ENCODE data around the gene PRDM7. TPM values are rescaled to one million over a fixed set of nuclear protein-coding genes. Genes with fewer than 3 reads are reported as not detected.
A peak's percentile ranks its signal among the peaks of the same experiment; 100 is the strongest.

The PRDM7 gene
- total RNA-seq, 1 donor, result not detected

GRCh38 chr16:90077757-90078578 lies 837 bp upstream of the PRDM7 start:
- Histone ChIP-seq H3K79me2 (ENCODE audit: insufficient read depth, low read length) (no peaks in the 10 kb centered on the region), H3K27ac (ENCODE audit: low read depth, low read length) (no peak overlapping the region), H3K4me3 (ENCODE audit: insufficient read depth, low read length) (peak overlapping the region; percentile 67), H2AFZ (ENCODE audit: low read length) (peak overlapping the region; percentile 65), H3K27me3 (ENCODE audit: insufficient read depth, low read length) (peaks cover 10% of the 10 kb centered on the region), H4K20me1 (ENCODE audit: insufficient read depth, low read length) (no peaks in the 10 kb centered on the region), H3K4me1 (ENCODE audit: insufficient read depth, low read length) (no peaks in the 10 kb centered on the region), H3K9me3 (ENCODE audit: low read depth, low read length) (no peaks in the 10 kb centered on the region), H3K4me2 (ENCODE audit: insufficient read depth, low read length) (peak overlapping the region; percentile 80), H3K36me3 (ENCODE audit: insufficient read depth, low read length) (no peaks in the 10 kb centered on the region)
- no peak for DNase-seq (ENCODE audit: insufficient read length, low spot score, missing footprints)
- no peak for TF ChIP-seq CTCF (IDR thresholded peaks at IDR 0.05; ENCODE audit: extremely low read depth, low read depth, low read length)

GRCh38 chr16:90072442-90073105 lies 4.6 kb downstream of the PRDM7 start:
- Histone ChIP-seq H4K20me1 (ENCODE audit: insufficient read depth, low read length) (no peaks in the 10 kb centered on the region), H3K27me3 (ENCODE audit: insufficient read depth, low read length) (peaks cover 10% of the 10 kb centered on the region), H2AFZ (ENCODE audit: low read length) (no peak overlapping the region), H3K9me3 (ENCODE audit: low read depth, low read length) (peaks cover 3% of the 10 kb centered on the region), H3K79me2 (ENCODE audit: insufficient read depth, low read length) (no peaks in the 10 kb centered on the region), H3K4me1 (ENCODE audit: insufficient read depth, low read length) (no peaks in the 10 kb centered on the region), H3K36me3 (ENCODE audit: insufficient read depth, low read length) (no peaks in the 10 kb centered on the region), H3K4me3 (ENCODE audit: insufficient read depth, low read length) (no peak overlapping the region), H3K4me2 (ENCODE audit: insufficient read depth, low read length) (no peak overlapping the region), H3K27ac (ENCODE audit: low read depth, low read length) (no peak overlapping the region)
- DNase-seq (ENCODE audit: insufficient read length, low spot score, missing footprints), result no peak
- no peak for TF ChIP-seq CTCF (IDR thresholded peaks at IDR 0.05; ENCODE audit: extremely low read depth, low read depth, low read length)

DNA sequence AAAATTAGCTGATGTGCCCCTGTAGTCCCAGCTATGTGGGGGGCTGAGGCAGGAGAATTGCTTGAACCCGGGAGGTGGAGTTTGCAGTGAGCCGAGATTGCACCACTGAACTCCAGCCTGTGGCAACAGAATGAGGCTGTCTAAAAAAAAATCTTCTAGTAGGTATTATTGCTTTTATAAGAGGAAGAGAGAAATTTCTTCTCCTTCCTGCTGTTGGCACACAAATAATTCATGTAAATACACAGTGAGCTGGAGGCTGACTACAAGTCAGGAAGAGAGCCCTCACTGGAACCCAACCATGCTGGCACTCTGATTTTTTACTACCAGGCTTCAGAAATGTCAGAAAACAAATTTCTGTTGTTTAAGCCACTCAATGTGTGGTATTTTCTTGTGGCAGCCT lies 6.7 kb downstream of the PRDM7 start:
- H3K4me3 ChIP-seq (ENCODE audit: insufficient read depth, low read length), result no peak overlapping the region
- no peak for TF ChIP-seq CTCF (IDR thresholded peaks at IDR 0.05; ENCODE audit: extremely low read depth, low read depth, low read length)
- H4K20me1 ChIP-seq (ENCODE audit: insufficient read depth, low read length), result no peaks in the 10 kb centered on the region
- no peak overlapping the region for H3K27ac ChIP-seq (ENCODE audit: low read depth, low read length)
- no peaks in the 10 kb centered on the region for H3K36me3 ChIP-seq (ENCODE audit: insufficient read depth, low read length)
- H3K79me2 ChIP-seq (ENCODE audit: insufficient read depth, low read length), result no peaks in the 10 kb centered on the region
- peaks cover 3% of the 10 kb centered on the region for H3K9me3 ChIP-seq (ENCODE audit: low read depth, low read length)
- no peak overlapping the region for H3K4me2 ChIP-seq (ENCODE audit: insufficient read depth, low read length)
- H3K4me1 ChIP-seq (ENCODE audit: insufficient read depth, low read length), result no peaks in the 10 kb centered on the region
- peaks cover 8% of the 10 kb centered on the region for H3K27me3 ChIP-seq (ENCODE audit: insufficient read depth, low read length)
- no peak overlapping the region for H2AFZ ChIP-seq (ENCODE audit: low read length)
- no peak for DNase-seq (ENCODE audit: insufficient read length, low spot score, missing footprints)

- H3K27ac ChIP-seq (ENCODE audit: low read depth, low read length), result no peak overlapping the region
- no peaks in the 10 kb centered on the region for H3K79me2 ChIP-seq (ENCODE audit: insufficient read depth, low read length)
- H2AFZ ChIP-seq (ENCODE audit: low read length), result no peak overlapping the region
- no peaks in the 10 kb centered on the region for H3K36me3 ChIP-seq (ENCODE audit: insufficient read depth, low read length)
- no peaks in the 10 kb centered on the region for H4K20me1 ChIP-seq (ENCODE audit: insufficient read depth, low read length)
- no peak for DNase-seq (ENCODE audit: insufficient read length, low spot score, missing footprints)
- peaks cover 12% of the 10 kb centered on the region for H3K4me1 ChIP-seq (ENCODE audit: insufficient read depth, low read length)
- H3K9me3 ChIP-seq (ENCODE audit: low read depth, low read length), result no peaks in the 10 kb centered on the region
- no peak for TF ChIP-seq CTCF (IDR thresholded peaks at IDR 0.05; ENCODE audit: extremely low read depth, low read depth, low read length)
- H3K4me2 ChIP-seq (ENCODE audit: insufficient read depth, low read length), result no peak overlapping the region
- no peak overlapping the region for H3K4me3 ChIP-seq (ENCODE audit: insufficient read depth, low read length)
- H3K27me3 ChIP-seq (ENCODE audit: insufficient read depth, low read length), result peaks cover 17% of the 10 kb centered on the region
Measured at GRCh38 chr16:90061437-90061836, 15.7 kb downstream of the PRDM7 start.
